OCI-LY7 (cell line): ENCODE data around the gene ZCCHC18. TPM values are rescaled to one million over a fixed set of nuclear protein-coding genes. Genes with fewer than 3 reads are reported as not detected.

Source experiments
- BruUV-seq: library from RNA; stranded (reverse); fragments of 400-500 nt; replicated peaks from 2 replicates; lab custom pipeline; 2021; lab: Mats Ljungman, UMichigan
- CTCF ChIA-PET: fragments of 300-600 bp; sonication (Branson Sonifier 250); formaldehyde crosslinking; loops from one replicate; lab custom pipeline; 2022; ENCODE audit warnings: antibody characterized with exemption; ENCODE audit not compliant: unreplicated experiment; lab: Charles Lee
- POLR2A ChIA-PET: fragments of 300-600 bp; sonication (Branson Sonifier 250); formaldehyde crosslinking; loops from one replicate; lab custom pipeline; 2022; ENCODE audit warnings: antibody characterized with exemption; lab: Charles Lee
- DNase-seq: peaks from one replicate; pipeline ENCODE4 v3.0.0-alpha.2; 2015; ENCODE audit warnings: low spot score
- H2AFZ ChIP-seq: fragments of 200-600 bp; sonication (generic), shearing (Covaris generic); 2 replicates; pipeline ENCODE4 v1.6.1; 2014; ENCODE audit warnings: mild to moderate bottlenecking, antibody characterized with exemption, low read length, moderate library complexity
- H3K27ac ChIP-seq: fragments of 200-600 bp; sonication (generic); 2 replicates; pipeline ENCODE4 v1.5.1; 2014; ENCODE audit warnings: mixed run types, low read depth, mild to moderate bottlenecking, moderate library complexity, low read length, inconsistent platforms; ENCODE audit not compliant: poor library complexity, severe bottlenecking
- H3K36me3 ChIP-seq: fragments of 200-600 bp; sonication (generic); 2 replicates; pipeline ENCODE4 v1.6.1; 2014; ENCODE audit warnings: mild to moderate bottlenecking, antibody characterized with exemption, low read length, moderate library complexity, mixed read lengths; ENCODE audit not compliant: insufficient read depth
- H3K4me1 ChIP-seq: fragments of 200-600 bp; sonication (generic); 2 replicates; pipeline ENCODE4 v1.5.1; 2014; ENCODE audit warnings: mild to moderate bottlenecking, low read length; ENCODE audit not compliant: insufficient read depth, poor library complexity, severe bottlenecking
- H3K4me2 ChIP-seq: fragments of 200-600 bp; sonication (generic); 2 replicates; pipeline ENCODE4 v1.6.1; 2014; ENCODE audit warnings: mild to moderate bottlenecking, low read length
- H3K4me3 ChIP-seq: fragments of 200-600 bp; sonication (generic); 2 replicates; pipeline ENCODE4 v1.5.1; 2014; ENCODE audit warnings: mild to moderate bottlenecking, low read depth, low read length; ENCODE audit not compliant: poor library complexity, severe bottlenecking
- H3K79me2 ChIP-seq: fragments of 200-600 bp; sonication (generic); 2 replicates; pipeline ENCODE4 v1.6.1; 2016; ENCODE audit warnings: low read depth, mild to moderate bottlenecking, low read length, moderate library complexity, mixed read lengths; ENCODE audit not compliant: insufficient read depth
- H3K9me2 ChIP-seq: fragments of 200-600 bp; sonication (generic); 2 replicates; pipeline ENCODE4 v1.6.1; 2016; ENCODE audit warnings: mild to moderate bottlenecking, low read length, mixed read lengths; ENCODE audit not compliant: insufficient read depth
- H3K9me3 ChIP-seq: fragments of 200-600 bp; sonication (generic); 2 replicates; pipeline ENCODE4 v1.6.1; 2014; ENCODE audit warnings: mild to moderate bottlenecking, mixed run types, low read length, mixed read lengths
- H4K20me1 ChIP-seq: fragments of 200-600 bp; sonication (generic); 2 replicates; pipeline ENCODE4 v1.6.1; 2014; ENCODE audit warnings: mild to moderate bottlenecking, antibody characterized with exemption, low read length, moderate library complexity, mixed read lengths; ENCODE audit not compliant: insufficient read depth
- EZH2phosphoT487 ChIP-seq: fragments of 200-600 bp; sonication (generic); IDR thresholded peaks from 2 replicates; pipeline ENCODE4 v1.6.1; 2018; ENCODE audit warnings: low read depth, borderline replicate concordance, mild to moderate bottlenecking, mixed run types, antibody characterized with exemption, low read length, moderate library complexity, mixed read lengths
- intact Hi-C: fragments of 100-400 bp; cut with micrococcal nuclease; formaldehyde crosslinking; loops from one replicate; pipeline ENCODE4 v1.10.0; 2022; ENCODE audit not compliant: unreplicated experiment
- total RNA-seq, 2 experiments: library from RNA; depleted of rRNA in 1 of 2; stranded (reverse); fragments of >200 nt in 1 of 2; shearing (Covaris generic) in 1 of 2; gene quantifications; 2 replicates each; pipeline ENCODE4 v1.2.3, GENCODE V29; 2014 to 2022
- TF ChIP-seq, protein P1 (sequence below): fragments of 200-600 bp; sonication (generic); conservative IDR thresholded peaks from 2 replicates; pipeline ENCODE4 v1.5.1; 2014; ENCODE audit warnings: mild to moderate bottlenecking, antibody characterized with exemption, low read length, moderate library complexity, mixed read lengths

Gene ZCCHC18
- total RNA-seq, 2 experiments from 2014 or later: 4.5 to 12.1 TPM

DNA sequence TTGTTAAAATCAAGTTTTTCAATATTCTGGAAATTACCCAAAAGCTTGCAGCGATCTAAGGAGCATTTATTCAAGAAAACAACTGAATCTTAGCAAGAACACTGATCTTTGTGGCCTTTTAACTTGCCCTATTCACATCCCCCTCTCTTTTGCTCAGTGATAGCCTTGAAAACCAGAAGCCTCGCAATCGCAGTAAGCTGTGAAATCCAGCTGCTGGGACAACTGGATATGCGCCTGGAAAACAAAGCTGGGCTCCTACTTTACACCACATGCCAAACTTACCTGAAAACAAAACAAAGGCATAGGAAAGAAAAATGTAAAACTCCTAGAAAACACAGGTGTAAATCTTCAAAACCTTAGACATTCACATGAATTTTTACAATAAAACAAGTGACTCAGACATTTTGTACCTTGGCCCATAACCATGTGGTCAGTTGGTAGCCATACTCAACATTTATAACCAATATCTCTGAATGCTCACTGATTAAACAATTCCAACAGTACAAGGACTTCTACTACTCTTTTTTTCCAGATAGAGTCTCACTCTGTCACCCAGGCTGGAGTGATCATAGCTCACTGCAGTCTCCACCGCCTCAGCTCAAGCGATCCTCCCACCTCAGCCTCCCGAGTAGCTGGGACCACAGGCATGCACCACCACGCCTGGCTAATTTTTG lies 28.9 kb downstream of the ZCCHC18 start:
- POLR2A ChIA-PET: no interaction called here
- H3K27ac ChIP-seq: no peak overlapping the region
- H3K36me3 ChIP-seq: no peaks in the 10 kb centered on the region
- BruUV-seq: no TSS peak
- H4K20me1 ChIP-seq: no peaks in the 10 kb centered on the region
- H2AFZ ChIP-seq: no peak overlapping the region
- no peaks in the 10 kb centered on the region for H3K4me1 ChIP-seq
- H3K4me3 ChIP-seq: no peak overlapping the region
- intact Hi-C loops: no loop called here
- H3K79me2 ChIP-seq: no peaks in the 10 kb centered on the region
- no peak for DNase-seq
- no peak for TF ChIP-seq EZH2phosphoT487
- TF ChIP-seq, protein P1, sequence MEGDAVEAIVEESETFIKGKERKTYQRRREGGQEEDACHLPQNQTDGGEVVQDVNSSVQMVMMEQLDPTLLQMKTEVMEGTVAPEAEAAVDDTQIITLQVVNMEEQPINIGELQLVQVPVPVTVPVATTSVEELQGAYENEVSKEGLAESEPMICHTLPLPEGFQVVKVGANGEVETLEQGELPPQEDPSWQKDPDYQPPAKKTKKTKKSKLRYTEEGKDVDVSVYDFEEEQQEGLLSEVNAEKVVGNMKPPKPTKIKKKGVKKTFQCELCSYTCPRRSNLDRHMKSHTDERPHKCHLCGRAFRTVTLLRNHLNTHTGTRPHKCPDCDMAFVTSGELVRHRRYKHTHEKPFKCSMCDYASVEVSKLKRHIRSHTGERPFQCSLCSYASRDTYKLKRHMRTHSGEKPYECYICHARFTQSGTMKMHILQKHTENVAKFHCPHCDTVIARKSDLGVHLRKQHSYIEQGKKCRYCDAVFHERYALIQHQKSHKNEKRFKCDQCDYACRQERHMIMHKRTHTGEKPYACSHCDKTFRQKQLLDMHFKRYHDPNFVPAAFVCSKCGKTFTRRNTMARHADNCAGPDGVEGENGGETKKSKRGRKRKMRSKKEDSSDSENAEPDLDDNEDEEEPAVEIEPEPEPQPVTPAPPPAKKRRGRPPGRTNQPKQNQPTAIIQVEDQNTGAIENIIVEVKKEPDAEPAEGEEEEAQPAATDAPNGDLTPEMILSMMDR: no peak
- no peaks in the 10 kb centered on the region for H3K9me2 ChIP-seq
- H3K4me2 ChIP-seq: no peak overlapping the region
- CTCF ChIA-PET: no interaction called here
- no peaks in the 10 kb centered on the region for H3K9me3 ChIP-seq

DNA sequence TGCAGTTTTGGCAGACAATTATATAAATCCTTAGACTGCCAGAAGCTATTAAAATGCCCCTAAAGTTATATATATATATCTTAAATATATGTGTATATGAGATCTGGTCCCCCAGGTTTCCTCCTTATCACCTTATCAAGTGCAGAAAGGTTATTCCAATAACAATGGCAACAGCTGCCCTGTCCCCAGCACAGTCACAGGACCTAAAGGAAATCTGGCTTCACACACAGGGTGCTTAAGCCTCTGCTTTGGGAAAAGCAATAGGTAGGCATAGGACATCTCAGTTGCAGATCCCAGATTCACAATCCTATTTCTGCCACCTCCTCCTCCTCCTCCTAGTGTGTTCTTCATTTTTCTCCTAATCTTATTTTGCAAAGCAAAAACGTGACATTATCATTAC lies 38.7 kb downstream of the ZCCHC18 start:
- H4K20me1 ChIP-seq: no peaks in the 10 kb centered on the region
- no TSS peak for BruUV-seq
- H3K4me3 ChIP-seq: no peak overlapping the region
- no peaks in the 10 kb centered on the region for H3K9me2 ChIP-seq
- H3K4me2 ChIP-seq: no peak overlapping the region
- intact Hi-C loops: no loop called here
- no peaks in the 10 kb centered on the region for H3K36me3 ChIP-seq
- no peaks in the 10 kb centered on the region for H3K9me3 ChIP-seq
- POLR2A ChIA-PET: no interaction called here
- H3K4me1 ChIP-seq: no peaks in the 10 kb centered on the region
- no peak overlapping the region for H3K27ac ChIP-seq
- CTCF ChIA-PET: no interaction called here
- H3K79me2 ChIP-seq: peaks cover 11% of the 10 kb centered on the region; the same call in 1 of the 2 replicates
- no peak overlapping the region for H2AFZ ChIP-seq
- no peak for DNase-seq
- TF ChIP-seq, protein P1: no peak
- TF ChIP-seq EZH2phosphoT487: no peak
